Measurements from ENCODE around the gene EIF3I.

EIF3I gene

DNA sequence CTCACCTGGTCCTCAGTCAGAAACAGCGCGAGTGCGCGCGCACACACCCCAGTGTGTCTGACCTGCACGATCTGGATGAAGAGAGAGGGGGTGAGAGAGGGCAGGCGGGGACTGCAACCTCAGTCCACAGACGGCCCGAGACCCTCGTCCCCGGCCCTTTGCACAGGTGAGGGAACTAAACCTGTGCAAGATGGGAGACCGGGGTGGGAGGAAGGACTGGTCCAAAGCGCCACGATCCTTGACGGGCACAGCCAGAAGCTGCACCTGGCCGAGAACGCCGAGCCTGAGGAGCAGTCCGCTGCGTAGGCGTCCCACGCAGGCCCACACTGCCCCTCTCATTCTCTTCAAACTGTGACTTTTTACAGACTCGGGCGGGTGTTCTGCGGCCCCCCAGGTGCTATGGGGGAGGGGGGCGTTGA, 17.3 kb upstream of the EIF3I start:
- ChIA-PET POLR2A (interaction anchor here (0.6 to 3.0 kb wide), 6 partner anchors 25 to 204 kb away, joined by 3 to 12 read pairs (median 7); partner anchors contain the start of genes KHDRBS1, KPNA6, MARCKSL1 and TMEM39B), CTCF (interaction anchor here (0.6 to 0.7 kb wide), 2 partner anchors 10 to 116 kb away, joined by 3 to 4 read pairs; no protein-coding TSS in a partner anchor)
- Histone ChIP-seq H3K4me1 (ENCODE audit: control insufficient read depth, insufficient read depth, low read length) (peaks cover 4% of the 10 kb centered on the region), H3K36me3 (ENCODE audit: control insufficient read depth in 2 of 2, insufficient read depth in 1 of 2, low read length in 2 of 2) (peaks cover 0 to 40% of the 10 kb centered on the region in 2 experiments; a peak in 1 of 3 replicates), H3K9me3 (ENCODE audit: control insufficient read depth, insufficient read depth, low read depth, low read length) (no peaks in the 10 kb centered on the region), H3K4me3 (ENCODE audit: low read depth, low read length) (peak overlapping the region; percentile 73), H3K27ac (ENCODE audit: extremely low read depth, low read depth, low read length) (no peak overlapping the region)
- TF ChIP-seq HOXD13 (CRISPR knock-in tag; IDR thresholded peaks at IDR 0.05; ENCODE audit: borderline replicate concordance): no peak
- TF ChIP-seq, protein P1, sequence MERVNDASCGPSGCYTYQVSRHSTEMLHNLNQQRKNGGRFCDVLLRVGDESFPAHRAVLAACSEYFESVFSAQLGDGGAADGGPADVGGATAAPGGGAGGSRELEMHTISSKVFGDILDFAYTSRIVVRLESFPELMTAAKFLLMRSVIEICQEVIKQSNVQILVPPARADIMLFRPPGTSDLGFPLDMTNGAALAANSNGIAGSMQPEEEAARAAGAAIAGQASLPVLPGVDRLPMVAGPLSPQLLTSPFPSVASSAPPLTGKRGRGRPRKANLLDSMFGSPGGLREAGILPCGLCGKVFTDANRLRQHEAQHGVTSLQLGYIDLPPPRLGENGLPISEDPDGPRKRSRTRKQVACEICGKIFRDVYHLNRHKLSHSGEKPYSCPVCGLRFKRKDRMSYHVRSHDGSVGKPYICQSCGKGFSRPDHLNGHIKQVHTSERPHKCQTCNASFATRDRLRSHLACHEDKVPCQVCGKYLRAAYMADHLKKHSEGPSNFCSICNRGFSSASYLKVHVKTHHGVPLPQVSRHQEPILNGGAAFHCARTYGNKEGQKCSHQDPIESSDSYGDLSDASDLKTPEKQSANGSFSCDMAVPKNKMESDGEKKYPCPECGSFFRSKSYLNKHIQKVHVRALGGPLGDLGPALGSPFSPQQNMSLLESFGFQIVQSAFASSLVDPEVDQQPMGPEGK (tag by site-specific recombination; IDR thresholded peaks at IDR 0.05): no peak
- TF ChIP-seq ZBTB20 (tag by site-specific recombination; IDR thresholded peaks at IDR 0.05): no peak
- no peak for TF ChIP-seq SP3 (tag by site-specific recombination; IDR thresholded peaks at IDR 0.05)
- no peak for TF ChIP-seq GFI1B (tag by site-specific recombination; IDR thresholded peaks at IDR 0.05)
- no peak for TF ChIP-seq ZNF658 (tag by site-specific recombination; IDR thresholded peaks at IDR 0.05)
- TF ChIP-seq, protein P2, sequence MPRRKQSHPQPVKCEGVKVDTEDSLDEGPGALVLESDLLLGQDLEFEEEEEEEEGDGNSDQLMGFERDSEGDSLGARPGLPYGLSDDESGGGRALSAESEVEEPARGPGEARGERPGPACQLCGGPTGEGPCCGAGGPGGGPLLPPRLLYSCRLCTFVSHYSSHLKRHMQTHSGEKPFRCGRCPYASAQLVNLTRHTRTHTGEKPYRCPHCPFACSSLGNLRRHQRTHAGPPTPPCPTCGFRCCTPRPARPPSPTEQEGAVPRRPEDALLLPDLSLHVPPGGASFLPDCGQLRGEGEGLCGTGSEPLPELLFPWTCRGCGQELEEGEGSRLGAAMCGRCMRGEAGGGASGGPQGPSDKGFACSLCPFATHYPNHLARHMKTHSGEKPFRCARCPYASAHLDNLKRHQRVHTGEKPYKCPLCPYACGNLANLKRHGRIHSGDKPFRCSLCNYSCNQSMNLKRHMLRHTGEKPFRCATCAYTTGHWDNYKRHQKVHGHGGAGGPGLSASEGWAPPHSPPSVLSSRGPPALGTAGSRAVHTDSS (tag by site-specific recombination; IDR thresholded peaks at IDR 0.05): no peak
- TF ChIP-seq, protein P3, sequence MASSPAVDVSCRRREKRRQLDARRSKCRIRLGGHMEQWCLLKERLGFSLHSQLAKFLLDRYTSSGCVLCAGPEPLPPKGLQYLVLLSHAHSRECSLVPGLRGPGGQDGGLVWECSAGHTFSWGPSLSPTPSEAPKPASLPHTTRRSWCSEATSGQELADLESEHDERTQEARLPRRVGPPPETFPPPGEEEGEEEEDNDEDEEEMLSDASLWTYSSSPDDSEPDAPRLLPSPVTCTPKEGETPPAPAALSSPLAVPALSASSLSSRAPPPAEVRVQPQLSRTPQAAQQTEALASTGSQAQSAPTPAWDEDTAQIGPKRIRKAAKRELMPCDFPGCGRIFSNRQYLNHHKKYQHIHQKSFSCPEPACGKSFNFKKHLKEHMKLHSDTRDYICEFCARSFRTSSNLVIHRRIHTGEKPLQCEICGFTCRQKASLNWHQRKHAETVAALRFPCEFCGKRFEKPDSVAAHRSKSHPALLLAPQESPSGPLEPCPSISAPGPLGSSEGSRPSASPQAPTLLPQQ (tag by site-specific recombination; IDR thresholded peaks at IDR 0.05): no peak
- TF ChIP-seq, protein P4, sequence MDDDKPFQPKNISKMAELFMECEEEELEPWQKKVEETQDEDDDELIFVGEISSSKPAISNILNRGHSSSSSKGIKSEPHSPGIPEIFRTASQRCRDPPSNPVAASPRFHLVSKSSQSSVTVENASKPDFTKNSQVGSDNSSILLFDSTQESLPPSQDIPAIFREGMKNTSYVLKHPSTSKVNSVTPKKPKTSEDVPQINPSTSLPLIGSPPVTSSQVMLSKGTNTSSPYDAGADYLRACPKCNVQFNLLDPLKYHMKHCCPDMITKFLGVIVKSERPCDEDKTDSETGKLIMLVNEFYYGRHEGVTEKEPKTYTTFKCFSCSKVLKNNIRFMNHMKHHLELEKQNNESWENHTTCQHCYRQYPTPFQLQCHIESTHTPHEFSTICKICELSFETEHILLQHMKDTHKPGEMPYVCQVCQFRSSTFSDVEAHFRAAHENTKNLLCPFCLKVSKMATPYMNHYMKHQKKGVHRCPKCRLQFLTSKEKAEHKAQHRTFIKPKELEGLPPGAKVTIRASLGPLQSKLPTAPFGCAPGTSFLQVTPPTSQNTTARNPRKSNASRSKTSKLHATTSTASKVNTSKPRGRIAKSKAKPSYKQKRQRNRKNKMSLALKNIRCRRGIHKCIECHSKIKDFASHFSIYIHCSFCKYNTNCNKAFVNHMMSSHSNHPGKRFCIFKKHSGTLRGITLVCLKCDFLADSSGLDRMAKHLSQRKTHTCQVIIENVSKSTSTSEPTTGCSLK (tag by site-specific recombination; IDR thresholded peaks at IDR 0.05): no peak
- TF ChIP-seq ZNF302 (tag by site-specific recombination; IDR thresholded peaks at IDR 0.05; ENCODE audit: low read depth): no peak
- TF ChIP-seq SCRT2 (tag by site-specific recombination; IDR thresholded peaks at IDR 0.05): no peak
- TF ChIP-seq ZNF248 (tag by site-specific recombination; IDR thresholded peaks at IDR 0.05): no peak
- TF ChIP-seq TCF7L2 (IDR thresholded peaks at IDR 0.05; ENCODE audit: borderline replicate concordance, low read depth, low read length): no peak
- TF ChIP-seq ZNF10 (tag by site-specific recombination; IDR thresholded peaks at IDR 0.05): no peak
- TF ChIP-seq SP7 (tag by site-specific recombination; IDR thresholded peaks at IDR 0.05): no peak
- TF ChIP-seq, protein P5, sequence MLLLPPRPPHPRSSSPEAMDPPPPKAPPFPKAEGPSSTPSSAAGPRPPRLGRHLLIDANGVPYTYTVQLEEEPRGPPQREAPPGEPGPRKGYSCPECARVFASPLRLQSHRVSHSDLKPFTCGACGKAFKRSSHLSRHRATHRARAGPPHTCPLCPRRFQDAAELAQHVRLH (tag by site-specific recombination; IDR thresholded peaks at IDR 0.05): no peak

All from HEK293 (cell line).